ENCODE results near the gene CLEC16A.

CLEC16A gene

GRCh38 chr16:11066261-11066870, 122.0 kb downstream of the CLEC16A start:
- DNase-seq: no peak

GRCh38 chr16:11067266-11067665, 122.9 kb downstream of the CLEC16A start:
- DNase-seq: no peak

- no peak for DNase-seq
These were observed 123.4 kb downstream of the CLEC16A start for GRCh38 chr16:11067697-11068141.

DNA sequence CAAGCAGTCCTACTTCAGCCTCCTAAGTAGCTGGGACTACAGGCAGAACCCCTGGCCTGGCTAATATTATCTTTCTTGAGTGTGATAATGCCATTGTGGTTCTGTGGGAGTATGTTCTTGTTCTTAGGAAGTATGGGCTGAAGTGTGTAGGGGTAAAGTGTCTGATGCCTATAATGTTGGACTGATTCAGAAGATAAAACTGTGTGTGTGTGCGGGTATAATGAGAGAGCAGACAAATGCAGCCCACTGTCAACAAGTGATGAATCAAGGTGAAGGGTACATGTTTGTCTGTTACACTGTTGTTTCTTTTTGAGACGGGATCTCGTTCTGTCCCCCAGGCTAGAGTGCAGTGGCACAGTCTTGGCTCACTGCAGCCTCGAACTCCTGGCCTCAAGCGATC, 127.5 kb downstream of the CLEC16A start:
- DNase-seq: no peak

- no peak for DNase-seq
These were observed 128.2 kb downstream of the CLEC16A start for GRCh38 chr16:11072420-11073153.

GRCh38 chr16:11073407-11073999, 129.1 kb downstream of the CLEC16A start:
- DNase-seq: no peak

DNA sequence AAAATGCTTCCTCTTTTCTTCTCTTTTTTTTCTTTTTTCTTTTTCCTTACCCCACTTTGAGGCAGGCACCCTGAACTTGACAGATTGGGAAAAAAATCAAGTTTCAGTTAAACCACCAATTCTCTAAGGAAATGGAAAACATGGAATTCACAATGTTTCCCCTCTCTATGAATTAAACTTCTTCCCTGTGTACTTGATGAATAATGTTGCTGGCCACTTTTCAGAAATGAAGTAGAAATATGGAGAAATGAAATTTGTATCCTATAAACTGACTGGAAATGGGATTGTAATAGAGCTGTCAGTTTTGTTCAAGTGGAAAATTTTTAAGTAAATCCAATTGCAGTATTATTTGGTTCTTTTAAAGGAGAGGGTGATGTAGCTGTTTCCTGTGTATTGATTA, 129.8 kb downstream of the CLEC16A start:
- DNase-seq: no peak

DNA sequence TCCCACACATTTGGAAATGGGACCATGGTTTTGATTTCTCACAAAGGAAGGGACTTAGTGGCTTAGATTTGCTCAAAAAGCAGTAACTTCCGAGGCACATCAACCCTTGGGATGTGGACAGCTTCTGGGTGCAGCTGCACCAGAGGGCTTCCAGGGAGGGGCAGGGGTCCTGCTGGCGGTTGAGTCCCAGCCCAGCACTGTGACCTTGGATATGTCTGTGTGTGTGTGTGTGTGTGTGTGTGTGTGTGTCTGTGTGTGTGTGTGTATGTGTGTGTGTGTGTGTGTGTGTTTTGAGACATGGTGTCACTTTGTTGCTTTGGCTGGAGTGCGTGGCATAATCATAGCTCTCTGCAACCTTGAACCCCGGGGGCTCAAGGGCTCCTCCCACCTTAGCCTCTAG, 130.8 kb downstream of the CLEC16A start:
- DNase-seq: no peak

GRCh38 chr16:11076259-11077018, 132.1 kb downstream of the CLEC16A start:
- DNase-seq: no peak

DNA sequence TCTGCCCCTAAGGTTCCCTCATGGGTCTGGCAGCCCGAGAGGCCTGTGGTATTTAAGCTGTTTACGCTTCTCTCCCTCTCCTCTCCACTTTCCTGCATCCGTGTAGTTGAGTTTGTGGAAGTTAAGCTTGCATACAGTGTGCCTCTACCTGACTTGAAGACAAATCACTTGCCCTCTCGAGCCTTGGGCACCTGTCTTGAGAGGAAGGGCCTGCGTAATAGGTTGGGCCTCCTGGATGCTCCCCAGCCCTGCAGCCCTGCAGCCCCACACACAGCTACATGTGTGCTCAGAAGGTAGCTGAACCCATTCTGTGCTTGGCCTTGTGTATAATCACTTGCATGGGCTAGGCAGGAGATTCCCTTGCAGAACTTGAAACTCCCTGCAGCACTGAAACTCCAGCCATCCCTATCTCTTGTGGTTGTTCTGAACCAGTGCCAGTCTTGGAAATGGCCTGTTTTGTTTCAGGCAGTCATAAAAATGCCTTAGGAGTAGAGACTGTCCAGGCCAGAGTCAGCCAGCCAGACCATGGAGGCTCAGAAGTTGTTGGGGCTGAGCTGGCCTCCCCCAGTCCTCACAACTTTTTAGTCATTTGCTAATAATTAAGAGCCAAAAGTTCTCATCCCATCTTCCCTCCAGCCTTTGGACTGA, 134.6 kb downstream of the CLEC16A start:
- no peak for DNase-seq

- DNase-seq: no peak
These were observed 135.4 kb downstream of the CLEC16A start for GRCh38 chr16:11079652-11080187.

GRCh38 chr16:11080327-11080967, 136.1 kb downstream of the CLEC16A start:
- DNase-seq: no peak

- DNase-seq: no peak
These were observed 136.8 kb downstream of the CLEC16A start for GRCh38 chr16:11080999-11081630.

- DNase-seq: no peak
These were observed 137.9 kb downstream of the CLEC16A start for GRCh38 chr16:11082108-11082859.

DNA sequence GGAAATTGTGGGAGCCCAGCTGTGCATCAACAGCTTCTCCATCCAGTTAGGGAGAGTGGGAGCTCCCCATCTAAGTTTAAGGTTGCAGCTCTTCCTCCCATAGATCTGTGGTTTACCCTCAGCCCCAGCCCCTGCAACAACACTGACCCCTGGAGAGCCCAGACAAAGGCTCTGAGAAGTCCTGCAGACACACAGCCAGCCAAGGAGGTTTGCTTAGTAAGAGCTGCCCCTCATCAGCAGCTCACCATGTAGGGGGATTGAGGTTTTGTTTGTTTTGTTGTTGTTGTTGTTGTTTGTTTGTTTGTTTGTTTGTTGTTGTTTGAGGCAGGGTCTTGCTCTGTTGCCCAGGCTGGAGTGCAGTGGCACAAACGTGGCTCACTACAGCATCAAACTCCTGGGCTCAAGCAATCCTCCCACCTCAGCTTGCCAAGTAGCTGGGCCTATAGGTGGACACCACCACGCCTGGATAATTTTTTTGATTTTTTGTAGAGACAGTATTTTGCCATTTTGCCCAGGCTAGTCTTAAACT, 138.6 kb downstream of the CLEC16A start:
- no peak for DNase-seq

DNA sequence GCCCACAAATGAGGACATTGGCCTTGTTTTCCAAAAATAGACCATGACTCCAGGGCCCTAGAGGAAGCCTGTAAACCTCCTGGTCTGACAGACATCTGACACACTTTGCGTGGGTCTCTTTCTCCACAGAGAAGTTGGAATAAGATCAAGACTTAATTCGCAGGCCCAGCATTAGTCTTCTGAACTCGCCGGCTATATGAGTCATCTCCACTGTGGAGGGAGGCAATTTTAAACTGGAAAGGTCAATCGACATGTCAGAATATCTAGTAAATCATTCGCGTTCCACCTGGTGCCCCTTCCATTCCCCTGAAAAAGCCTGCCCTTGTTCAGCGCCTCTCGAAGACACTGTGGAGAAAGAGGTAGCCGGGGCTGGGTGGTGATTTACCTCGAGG, 140.1 kb downstream of the CLEC16A start:
- no peak for DNase-seq

- no peak for DNase-seq
These were observed 140.6 kb downstream of the CLEC16A start for GRCh38 chr16:11084876-11085485.

DNA sequence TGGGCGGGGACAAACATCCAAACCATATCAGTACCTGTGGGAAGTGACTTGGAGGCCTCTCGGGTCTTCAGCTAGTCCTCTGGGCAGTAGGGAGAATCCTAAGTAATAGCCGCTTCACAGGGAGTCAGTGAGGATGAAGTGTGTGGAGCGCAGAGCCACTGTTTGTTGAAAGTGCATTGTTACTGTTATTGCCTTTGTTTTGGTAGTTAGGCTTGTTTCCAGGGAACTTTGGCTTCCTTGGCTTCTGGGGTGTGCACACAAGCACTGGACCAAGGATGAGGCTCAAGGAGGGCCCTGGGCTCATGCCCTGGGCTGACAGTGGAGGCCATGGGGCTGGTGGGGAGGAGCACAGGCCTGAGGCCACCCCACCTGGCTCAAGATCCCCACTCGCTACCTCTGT, 141.6 kb downstream of the CLEC16A start:
- DNase-seq: no peak

GRCh38 chr16:11087691-11088073, 143.3 kb downstream of the CLEC16A start:
- no peak for DNase-seq

- DNase-seq: no peak
These were observed 143.8 kb downstream of the CLEC16A start for GRCh38 chr16:11088074-11088730.

Data from NCI-H510A treated with DMSO at 0.1 percent for 48 hours (cell line).